ENCODE results near the gene CCDC142.
A peak's percentile ranks its signal among the peaks of the same experiment; 100 is the strongest.
"Not testable (repeated sequence)": the region's sequence is repeated elsewhere in the genome, so short reads cannot be mapped to it uniquely, and the experiment has no call there.

CCDC142 gene

DNA sequence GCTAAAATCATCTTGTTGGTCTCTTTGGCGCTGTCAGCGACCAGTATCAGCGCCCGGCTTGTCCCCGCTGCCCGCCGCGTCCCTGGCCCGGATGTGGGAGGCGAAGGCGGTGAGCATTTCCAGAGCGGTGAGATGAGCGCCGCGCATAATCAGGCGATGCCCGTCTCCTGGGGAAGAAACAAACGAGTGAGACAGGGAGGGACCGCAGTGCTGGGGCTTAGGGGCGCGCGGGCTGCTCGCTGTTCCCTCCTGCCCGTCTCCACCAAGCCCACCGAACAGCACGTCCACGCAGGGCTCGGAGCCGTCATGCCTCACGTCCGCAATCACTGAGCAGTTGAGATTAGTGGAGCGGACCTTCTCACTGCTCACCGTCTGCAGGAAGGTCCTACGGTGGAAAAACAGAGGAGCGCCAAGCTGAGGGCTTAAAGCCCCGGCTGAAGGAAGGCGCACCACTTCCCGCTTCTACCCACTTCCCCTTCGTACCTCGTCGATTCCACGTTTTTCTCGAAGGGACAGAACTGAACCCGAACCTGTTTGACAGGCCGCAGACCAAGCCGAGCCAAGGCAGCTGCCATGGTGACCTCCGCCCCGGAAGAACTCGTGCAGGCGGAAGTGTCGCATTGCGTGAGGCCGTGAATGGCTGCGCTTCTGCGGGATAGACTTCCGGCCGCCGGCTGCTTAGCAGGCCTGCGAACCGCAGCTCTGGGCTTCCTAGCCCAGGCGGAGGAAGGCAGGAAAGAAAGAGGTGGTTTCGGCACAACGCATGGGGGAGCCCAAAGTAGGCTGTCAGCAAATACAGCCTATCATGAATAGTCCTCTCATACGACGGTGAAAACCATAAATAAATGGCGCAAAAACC, 10.5 kb downstream of the CCDC142 start, which contains the start of gene MRPL53:
MRPL53 (minus strand) TSS at position 595 of the 859 bp plus-strand sequence; CDS start at position 575, 20 bp downstream.
- CTCF ChIA-PET, result interaction anchor here (1.0 to 4.1 kb wide), 6 partner anchors 10 to 114 kb away, joined by 3 to 27 read pairs (median 14); partner anchors contain the start of genes CCDC142, INO80B, TTC31 and WBP1
- POLR2A ChIA-PET, result interaction anchor here (0.8 to 2.3 kb wide), 3 partner anchors 10 to 66 kb away, joined by 3 to 8 read pairs (median 4); partner anchors contain the start of genes CCDC142, TTC31 and WBP1
- TF ChIP-seq, protein P1, sequence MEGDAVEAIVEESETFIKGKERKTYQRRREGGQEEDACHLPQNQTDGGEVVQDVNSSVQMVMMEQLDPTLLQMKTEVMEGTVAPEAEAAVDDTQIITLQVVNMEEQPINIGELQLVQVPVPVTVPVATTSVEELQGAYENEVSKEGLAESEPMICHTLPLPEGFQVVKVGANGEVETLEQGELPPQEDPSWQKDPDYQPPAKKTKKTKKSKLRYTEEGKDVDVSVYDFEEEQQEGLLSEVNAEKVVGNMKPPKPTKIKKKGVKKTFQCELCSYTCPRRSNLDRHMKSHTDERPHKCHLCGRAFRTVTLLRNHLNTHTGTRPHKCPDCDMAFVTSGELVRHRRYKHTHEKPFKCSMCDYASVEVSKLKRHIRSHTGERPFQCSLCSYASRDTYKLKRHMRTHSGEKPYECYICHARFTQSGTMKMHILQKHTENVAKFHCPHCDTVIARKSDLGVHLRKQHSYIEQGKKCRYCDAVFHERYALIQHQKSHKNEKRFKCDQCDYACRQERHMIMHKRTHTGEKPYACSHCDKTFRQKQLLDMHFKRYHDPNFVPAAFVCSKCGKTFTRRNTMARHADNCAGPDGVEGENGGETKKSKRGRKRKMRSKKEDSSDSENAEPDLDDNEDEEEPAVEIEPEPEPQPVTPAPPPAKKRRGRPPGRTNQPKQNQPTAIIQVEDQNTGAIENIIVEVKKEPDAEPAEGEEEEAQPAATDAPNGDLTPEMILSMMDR (IDR thresholded peaks at IDR 0.05; ENCODE audit: control extremely low read depth, extremely low read depth, low read depth, missing control alignments), result no peak
- peak; percentile 88 for DNase-seq (ENCODE audit: extremely low spot score)

DNA sequence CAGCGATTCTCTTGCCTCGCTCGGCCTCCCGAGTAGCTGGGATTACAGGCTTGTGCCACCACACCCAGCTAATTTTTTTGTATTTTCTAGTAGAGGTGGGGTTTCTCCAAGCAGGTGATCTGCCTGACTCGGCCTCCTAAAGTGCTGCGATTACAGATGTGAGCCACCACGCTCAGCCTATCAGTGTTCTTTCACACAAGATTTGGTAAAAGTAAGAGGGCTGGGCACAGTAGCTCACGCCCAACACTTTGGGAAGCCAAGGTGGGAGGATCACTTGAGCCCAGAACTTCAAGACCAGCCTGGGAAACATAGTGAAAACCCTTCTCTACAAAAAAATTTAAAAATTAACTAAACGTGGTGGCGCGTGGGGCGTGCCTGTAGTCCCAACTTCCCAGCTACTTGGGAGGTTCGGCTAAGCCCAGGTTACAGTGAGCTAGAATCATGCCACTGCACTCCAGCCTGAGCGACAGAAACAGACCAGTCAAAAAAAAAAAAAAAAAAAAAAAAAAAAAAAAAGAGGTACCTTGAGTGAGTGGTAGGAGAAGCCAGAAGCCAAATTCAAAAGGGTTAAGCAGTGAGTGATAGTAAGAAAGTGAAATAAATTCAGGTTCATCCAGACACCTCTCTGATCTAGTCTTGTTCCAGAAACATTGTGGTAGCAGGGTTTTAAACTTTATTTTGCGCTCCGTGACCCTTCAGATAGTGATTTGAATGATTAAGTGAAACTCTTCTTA, 11.3 kb downstream of the CCDC142 start:
- ChIA-PET POLR2A (interaction anchor here (0.6 to 2.3 kb wide), 3 partner anchors 11 to 178 kb away, joined by 4 to 8 read pairs (median 6); partner anchors contain the start of genes CCDC142, TTC31 and WBP1), CTCF (interaction anchor here (1.8 to 3.5 kb wide), 3 partner anchors 11 to 115 kb away, joined by 4 to 27 read pairs (median 24); partner anchors contain the start of genes CCDC142 and TTC31)
- no peak for DNase-seq (ENCODE audit: extremely low spot score)
- TF ChIP-seq, protein P1 (IDR thresholded peaks at IDR 0.05; ENCODE audit: control extremely low read depth, extremely low read depth, low read depth, missing control alignments), result no peak

DNA sequence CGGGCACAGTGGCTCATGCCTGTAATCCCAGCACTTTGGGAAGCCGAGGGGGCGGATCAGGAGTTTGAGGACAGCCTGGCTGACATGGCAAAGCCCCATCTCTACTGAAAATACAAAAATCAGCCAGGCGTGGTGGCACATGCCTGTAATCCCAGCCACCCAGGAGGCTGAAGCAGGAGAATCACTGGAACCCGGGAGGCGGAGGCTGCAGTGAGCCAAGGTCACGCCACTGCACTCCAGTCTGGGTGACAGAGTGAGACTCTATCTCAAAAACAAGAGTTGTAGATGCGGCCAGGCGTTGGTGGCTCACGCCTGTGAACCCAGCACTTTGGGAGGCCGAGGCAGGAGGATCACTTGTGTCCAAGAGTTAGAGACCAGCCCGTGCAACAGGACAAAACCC, 12.1 kb downstream of the CCDC142 start:
- DNase-seq (ENCODE audit: extremely low spot score); CTCF ChIA-PET: not testable (repeated sequence)
- POLR2A ChIA-PET, result interaction anchor here (2.3 kb wide), 1 partner anchor 12 kb away, joined by 8 read pairs; the partner anchor contains the start of gene WBP1

DNA sequence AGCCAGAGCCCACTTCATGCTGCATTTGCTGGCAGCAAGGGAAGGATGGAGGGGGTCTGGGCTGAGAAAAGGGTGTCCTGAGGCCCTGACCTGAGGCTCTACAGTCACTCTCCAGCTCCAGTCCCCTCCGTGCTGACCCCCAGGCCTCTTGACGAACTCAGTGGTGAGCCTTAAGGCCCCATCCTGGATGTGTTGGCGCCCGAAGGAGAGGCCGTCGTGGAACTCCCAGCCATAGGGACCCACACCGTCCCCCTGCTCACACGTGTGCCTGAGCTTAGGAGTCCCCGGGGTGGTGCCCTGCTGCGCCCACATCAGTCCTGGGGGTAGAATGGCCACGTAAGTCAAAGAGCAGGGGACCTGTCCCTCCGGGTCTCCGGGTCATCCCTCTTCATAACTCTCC, 18.4 kb downstream of the CCDC142 start:
- DNase-seq (ENCODE audit: extremely low spot score), result no peak
- CTCF ChIA-PET, result interaction anchor here (1.0 to 2.2 kb wide), 5 partner anchors 10 to 18 kb away, joined by 3 to 12 read pairs (median 3); partner anchors contain the start of genes CCDC142, INO80B and TTC31
- POLR2A ChIA-PET, result no interaction called here
- TF ChIP-seq, protein P1 (IDR thresholded peaks at IDR 0.05; ENCODE audit: control extremely low read depth, extremely low read depth, low read depth, missing control alignments), result no peak

DNA sequence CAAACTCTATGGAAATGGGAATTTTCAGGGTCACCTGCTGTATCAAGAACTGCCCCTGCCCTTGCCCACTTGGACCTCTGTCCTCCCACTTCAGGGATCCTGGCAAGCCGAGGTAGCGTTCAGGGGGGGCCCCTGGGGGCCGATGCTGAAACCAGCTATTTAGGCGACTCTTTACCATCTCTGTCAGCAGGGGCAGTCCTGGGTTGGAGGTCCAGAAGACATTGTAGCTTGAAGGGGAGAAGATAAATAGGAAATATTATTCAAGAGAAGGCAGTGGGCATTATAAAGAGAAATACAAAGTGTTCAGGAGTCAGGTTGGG, 20.1 kb downstream of the CCDC142 start:
- no peak for DNase-seq (ENCODE audit: extremely low spot score)
- POLR2A ChIA-PET, result no interaction called here
- TF ChIP-seq, protein P1 (IDR thresholded peaks at IDR 0.05; ENCODE audit: control extremely low read depth, extremely low read depth, low read depth, missing control alignments), result no peak
- CTCF ChIA-PET, result interaction anchor here (2.3 kb wide), 1 partner anchor 15 kb away, joined by 4 read pairs; no protein-coding TSS in a partner anchor

DNA sequence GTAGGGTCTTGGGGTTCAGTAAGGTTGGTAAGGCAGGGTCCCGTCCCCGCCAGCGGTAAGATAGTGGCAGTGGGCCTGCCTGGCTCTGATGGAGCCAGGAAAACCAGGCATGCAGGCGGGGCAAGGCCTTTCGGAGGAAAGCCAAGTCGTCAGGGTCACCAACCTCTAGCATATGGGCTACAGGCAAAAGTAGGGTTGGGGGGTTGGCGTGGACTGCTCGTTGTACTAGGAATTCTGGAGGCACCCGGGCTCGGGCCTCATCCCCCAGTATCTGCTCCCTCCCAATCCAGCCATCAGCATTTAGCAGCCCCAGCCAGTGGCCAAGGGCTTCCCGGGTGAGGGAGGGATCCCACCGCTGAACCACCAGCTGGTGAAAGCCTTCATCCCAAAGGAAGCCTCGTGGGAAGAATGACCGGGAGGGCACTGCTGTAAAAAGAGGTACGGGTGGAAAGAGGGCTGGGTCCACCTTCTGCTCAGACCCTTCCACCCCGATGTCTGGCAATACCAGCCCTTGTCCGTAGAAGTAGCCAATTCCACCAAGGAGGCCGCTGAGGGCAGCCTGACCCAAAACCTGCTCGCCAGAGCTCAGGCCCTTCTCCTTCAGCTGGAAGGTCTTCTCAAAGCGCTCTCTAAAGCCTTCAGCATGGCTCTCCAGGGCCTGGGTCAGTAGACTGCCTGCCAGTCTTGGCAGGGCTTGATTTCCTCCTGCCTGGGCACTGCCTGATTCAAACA, 20.6 kb downstream of the CCDC142 start:
- ChIA-PET POLR2A (no interaction called here), CTCF (interaction anchor here (1.2 to 2.3 kb wide), 4 partner anchors 14 to 125 kb away, joined by 3 to 4 read pairs (median 4); no protein-coding TSS in a partner anchor)

More for the DNA sequence above, 20.6 kb downstream of the CCDC142 start:
- TF ChIP-seq, protein P1 (IDR thresholded peaks at IDR 0.05; ENCODE audit: control extremely low read depth, extremely low read depth, low read depth, missing control alignments), result no peak
- DNase-seq (ENCODE audit: extremely low spot score), result no peak

Measured in GM10248 (cell line).